ENCODE results near the gene ZNF860.
"Not testable (repeated sequence)": the region's sequence is repeated elsewhere in the genome, so short reads cannot be mapped to it uniquely, and the experiment has no call there.

ZNF860 gene

GRCh38 chr3:31999907-32000439 is 18.4 kb downstream of the ZNF860 start:
- DNase-seq = no peak

- no peak for DNase-seq
Measured at GRCh38 chr3:32000877-32001276, 19.3 kb downstream of the ZNF860 start.

- DNase-seq = no peak
Measured at GRCh38 chr3:32002561-32003368, 21.2 kb downstream of the ZNF860 start.

- no peak for DNase-seq
Measured at GRCh38 chr3:32003380-32003779, 21.8 kb downstream of the ZNF860 start.

GRCh38 chr3:32004113-32004765 is 22.7 kb downstream of the ZNF860 start:
- DNase-seq = no peak

GRCh38 chr3:32009101-32009500 is 27.6 kb downstream of the ZNF860 start:
- no peak for DNase-seq

GRCh38 chr3:32009957-32010356 is 28.4 kb downstream of the ZNF860 start:
- DNase-seq = no peak

GRCh38 chr3:32010699-32011098 is 29.1 kb downstream of the ZNF860 start:
- not testable (repeated sequence) for DNase-seq

GRCh38 chr3:32015638-32016037 is 34.1 kb downstream of the ZNF860 start:
- not testable (repeated sequence) for DNase-seq

GRCh38 chr3:32017286-32017685 is 35.7 kb downstream of the ZNF860 start:
- DNase-seq = no peak

GRCh38 chr3:32018757-32019564 is 37.4 kb downstream of the ZNF860 start:
- DNase-seq = no peak

GRCh38 chr3:32021155-32021554 is 39.6 kb downstream of the ZNF860 start:
- DNase-seq = no peak

GRCh38 chr3:32021748-32022147 is 40.2 kb downstream of the ZNF860 start:
- DNase-seq = no peak

- DNase-seq = no peak
Measured at GRCh38 chr3:32022947-32023346, 41.4 kb downstream of the ZNF860 start.

GRCh38 chr3:32026593-32026992 is 45.0 kb downstream of the ZNF860 start:
- no peak for DNase-seq

- no peak for DNase-seq
Measured at GRCh38 chr3:32037932-32038267, 56.4 kb downstream of the ZNF860 start.

- DNase-seq = no peak
Measured at GRCh38 chr3:32041316-32041715, 59.8 kb downstream of the ZNF860 start.
